Stimulated activated CD4-positive, alpha-beta T cell treated with anti-CD3 and anti-CD28 coated beads, Interleukin-2, amount 100 ng/mL, for 4 hours (primary cell): ENCODE measurements around the gene NTN1.
"Not testable (repeated sequence)": the region's sequence is repeated elsewhere in the genome, so short reads cannot be mapped to it uniquely, and the experiment has no call there.

Source experiments
- DNase-seq: peaks from one replicate; pipeline ENCODE4 v3.0.0-alpha.2; 2020; ENCODE audit warnings: low read depth

The NTN1 gene

GRCh38 chr17:9251273-9251672 is 230.0 kb downstream of the NTN1 start:
- no peak for DNase-seq

- no peak for DNase-seq
Observed at GRCh38 chr17:9253308-9253707, 232.0 kb downstream of the NTN1 start.

GRCh38 chr17:9254841-9255240 is 233.5 kb downstream of the NTN1 start:
- DNase-seq = no peak

GRCh38 chr17:9255833-9256232 is 234.5 kb downstream of the NTN1 start:
- DNase-seq = no peak

- no peak for DNase-seq
Observed at GRCh38 chr17:9256361-9256750, 235.0 kb downstream of the NTN1 start.

GRCh38 chr17:9256751-9257629 is 235.7 kb downstream of the NTN1 start:
- no peak for DNase-seq

- DNase-seq = not testable (repeated sequence)
Observed at GRCh38 chr17:9257630-9257965, 236.3 kb downstream of the NTN1 start.

- DNase-seq = no peak
Observed at GRCh38 chr17:9258115-9259015, 237.1 kb downstream of the NTN1 start.

- no peak for DNase-seq
Observed at GRCh38 chr17:9259419-9259818, 238.1 kb downstream of the NTN1 start.

- no peak for DNase-seq
Observed at GRCh38 chr17:9261081-9262012, 240.0 kb downstream of the NTN1 start.

GRCh38 chr17:9266031-9266680 is 244.8 kb downstream of the NTN1 start:
- DNase-seq = no peak

GRCh38 chr17:9266697-9267117 is 245.4 kb downstream of the NTN1 start:
- no peak for DNase-seq

- no peak for DNase-seq
Observed at GRCh38 chr17:9268546-9268945, 247.2 kb downstream of the NTN1 start.

- no peak for DNase-seq
Observed at GRCh38 chr17:9269350-9270035, 248.2 kb downstream of the NTN1 start.

GRCh38 chr17:9270921-9271320 is 249.6 kb downstream of the NTN1 start:
- DNase-seq = no peak

GRCh38 chr17:9271989-9272388 is 250.7 kb downstream of the NTN1 start:
- DNase-seq = no peak

GRCh38 chr17:9272501-9273200 is 251.3 kb downstream of the NTN1 start:
- no peak for DNase-seq

- no peak for DNase-seq
Observed at GRCh38 chr17:9273428-9274391, 252.4 kb downstream of the NTN1 start.

GRCh38 chr17:9274973-9275372 is 253.7 kb downstream of the NTN1 start:
- no peak for DNase-seq
